ELF-1 (cell line): ENCODE data around the gene SH3GLB1.
A peak's percentile ranks its signal among the peaks of the same experiment; 100 is the strongest.

Source experiments
- DNase-seq: peaks from one replicate; pipeline ENCODE4 v3.0.0-alpha.2; 2016; ENCODE audit warnings: low read depth, low spot score

The SH3GLB1 gene

DNA sequence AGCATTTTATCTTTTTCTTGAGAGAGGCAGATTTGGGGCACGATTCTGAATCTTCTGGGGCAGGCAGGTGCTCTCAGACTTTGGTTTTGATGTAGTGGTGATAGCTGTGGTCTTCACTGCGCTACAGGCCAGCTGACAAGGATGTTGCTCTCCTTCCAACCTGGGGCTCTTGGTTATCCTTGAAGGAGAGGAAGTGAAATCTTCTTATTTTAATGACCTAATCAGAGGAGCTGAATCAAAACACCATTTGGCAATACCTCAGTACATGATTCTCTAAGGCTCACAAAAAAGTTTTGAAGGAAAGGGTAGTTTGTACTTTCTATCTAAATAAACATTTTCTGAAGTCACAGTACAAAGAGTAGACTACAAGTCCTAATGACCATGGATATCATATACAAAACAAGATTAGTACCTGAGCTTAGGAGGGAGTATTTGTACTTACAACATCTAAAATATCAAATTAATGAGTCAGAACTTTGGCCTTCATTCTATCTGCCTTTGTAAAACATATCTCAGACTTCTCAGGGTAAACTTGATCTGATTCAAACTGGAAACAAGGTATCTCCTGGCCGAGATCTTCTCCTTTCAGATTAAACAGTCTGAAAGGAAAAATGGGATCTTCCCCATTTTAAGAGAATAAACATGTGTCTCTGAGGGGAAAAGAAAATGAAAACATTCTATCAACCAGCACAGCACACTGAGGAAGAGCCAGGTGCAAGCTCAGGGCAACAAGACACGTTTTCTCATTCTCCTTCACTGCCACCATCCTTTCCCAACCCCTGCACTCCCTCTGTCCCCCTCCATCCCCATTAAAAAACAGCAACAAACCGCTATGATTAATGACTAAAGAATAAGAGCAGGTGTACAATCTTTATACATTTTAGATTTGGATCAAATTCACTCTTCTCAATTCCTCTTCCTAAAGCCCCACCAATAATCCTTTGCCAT is 69.2 kb downstream of the SH3GLB1 start:
- no peak for DNase-seq

DNA sequence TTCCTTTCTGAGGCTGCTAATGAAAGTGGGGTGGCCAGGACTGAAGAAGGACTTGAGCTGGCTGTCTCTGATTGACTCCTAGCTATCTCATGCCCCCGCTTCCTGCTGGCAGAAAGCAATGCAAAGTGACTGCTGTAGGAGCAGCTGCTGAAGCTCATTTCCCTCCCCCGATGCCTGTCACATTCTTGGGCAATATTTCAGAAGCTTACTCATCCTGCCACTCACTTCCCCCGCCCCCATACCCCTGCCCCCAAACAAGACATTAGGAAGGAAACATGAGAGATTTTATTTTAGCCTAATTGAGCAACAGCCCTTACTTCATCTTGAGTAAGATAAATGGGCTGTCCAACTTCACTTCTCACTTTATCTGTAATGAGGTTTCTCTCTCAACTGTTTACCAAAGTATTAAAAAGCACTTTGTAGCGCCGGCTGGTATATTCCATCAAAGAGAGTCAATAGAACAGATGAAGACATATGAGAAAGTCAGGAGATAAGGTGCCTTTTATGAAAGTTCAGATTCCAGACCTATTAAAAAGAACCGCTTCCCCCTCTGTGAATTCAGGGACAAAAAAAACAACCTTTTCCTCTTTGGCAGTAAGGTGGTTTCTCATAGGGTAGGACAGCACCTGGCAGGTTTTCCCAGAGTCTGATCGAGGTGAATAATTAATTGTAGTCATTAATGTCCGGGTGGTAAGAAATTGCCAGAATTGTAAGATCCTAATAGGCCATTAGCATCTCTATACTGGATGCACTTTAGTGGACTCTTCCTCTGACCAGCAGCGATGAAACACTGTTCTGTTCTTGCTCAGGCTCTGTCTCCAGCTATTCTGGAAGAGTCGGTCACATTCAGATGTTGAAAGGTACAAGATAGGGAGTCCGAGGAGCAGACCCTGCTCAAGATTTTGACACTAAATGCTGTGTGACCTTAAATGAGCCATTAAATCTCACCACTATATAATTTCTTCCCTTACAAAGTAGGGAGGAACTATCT is 70.2 kb downstream of the SH3GLB1 start:
- peak; percentile 34 for DNase-seq

DNA sequence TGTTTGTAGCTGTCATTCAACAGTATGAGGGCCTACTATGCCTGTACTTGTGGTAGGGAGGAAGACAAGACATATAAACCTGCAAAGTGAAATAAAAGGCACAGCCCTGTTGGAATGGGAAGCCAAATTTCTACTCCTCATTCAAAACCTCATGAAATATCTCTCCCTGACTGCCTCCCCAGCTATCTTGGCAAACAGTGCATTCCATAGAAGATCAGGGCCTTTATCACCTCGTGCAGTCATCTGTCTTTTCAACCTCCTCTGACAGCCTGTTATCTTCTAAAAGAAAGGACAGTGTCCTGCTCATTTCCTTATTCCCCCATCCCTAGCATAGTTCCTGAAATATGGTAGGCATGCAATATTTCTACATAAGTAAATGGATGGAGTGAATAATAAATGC is 71.0 kb downstream of the SH3GLB1 start:
- DNase-seq: no peak

DNA sequence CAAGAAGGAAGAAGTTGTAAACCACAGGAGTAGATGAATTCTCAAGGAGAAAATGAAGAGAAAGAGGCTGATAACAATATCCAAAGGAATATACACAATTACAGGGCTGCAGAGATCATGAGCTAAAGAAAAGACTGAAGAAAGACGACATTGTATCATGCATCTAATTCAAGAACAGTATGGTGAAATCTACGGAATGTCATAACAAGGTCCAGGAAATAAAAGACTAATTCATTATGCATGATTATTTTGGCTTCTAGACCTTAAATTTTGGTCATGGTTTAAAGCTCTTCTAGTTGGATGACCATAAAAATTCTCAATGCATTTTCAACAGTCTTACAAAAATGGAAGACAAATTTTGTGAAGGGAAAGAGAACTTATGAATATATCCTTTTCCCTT is 71.7 kb downstream of the SH3GLB1 start:
- DNase-seq: no peak

DNA sequence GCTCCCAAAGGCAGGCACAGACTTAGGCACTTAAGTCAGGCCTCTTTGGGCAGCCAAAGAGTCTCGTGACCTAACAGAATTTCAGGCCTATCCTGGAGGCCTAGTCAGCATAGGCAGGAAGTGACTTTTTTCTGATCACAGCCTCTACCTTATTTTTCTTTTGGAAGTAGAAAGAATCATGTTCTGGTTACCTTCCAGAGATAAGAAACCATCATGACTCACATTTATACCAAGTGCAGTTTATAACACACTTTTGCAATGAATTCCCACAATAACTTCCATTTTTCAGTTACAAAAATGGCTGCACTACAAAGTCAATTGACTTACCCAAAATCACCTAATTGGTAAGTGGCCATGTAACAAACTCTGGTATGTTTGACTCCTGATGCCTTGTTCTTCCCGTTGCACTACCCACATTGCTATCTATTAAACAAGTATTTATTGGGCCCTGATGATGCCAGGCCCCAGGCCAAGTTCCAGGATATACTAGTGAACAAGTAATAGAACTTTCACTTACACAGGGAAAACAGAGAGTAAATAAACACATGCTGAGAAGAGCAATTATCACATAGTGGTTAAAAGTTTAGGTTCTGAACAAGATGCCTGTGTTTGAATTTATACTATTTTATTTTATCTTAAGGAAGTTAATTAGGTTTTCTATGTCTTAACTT is 74.3 kb downstream of the SH3GLB1 start:
- no peak for DNase-seq

DNA sequence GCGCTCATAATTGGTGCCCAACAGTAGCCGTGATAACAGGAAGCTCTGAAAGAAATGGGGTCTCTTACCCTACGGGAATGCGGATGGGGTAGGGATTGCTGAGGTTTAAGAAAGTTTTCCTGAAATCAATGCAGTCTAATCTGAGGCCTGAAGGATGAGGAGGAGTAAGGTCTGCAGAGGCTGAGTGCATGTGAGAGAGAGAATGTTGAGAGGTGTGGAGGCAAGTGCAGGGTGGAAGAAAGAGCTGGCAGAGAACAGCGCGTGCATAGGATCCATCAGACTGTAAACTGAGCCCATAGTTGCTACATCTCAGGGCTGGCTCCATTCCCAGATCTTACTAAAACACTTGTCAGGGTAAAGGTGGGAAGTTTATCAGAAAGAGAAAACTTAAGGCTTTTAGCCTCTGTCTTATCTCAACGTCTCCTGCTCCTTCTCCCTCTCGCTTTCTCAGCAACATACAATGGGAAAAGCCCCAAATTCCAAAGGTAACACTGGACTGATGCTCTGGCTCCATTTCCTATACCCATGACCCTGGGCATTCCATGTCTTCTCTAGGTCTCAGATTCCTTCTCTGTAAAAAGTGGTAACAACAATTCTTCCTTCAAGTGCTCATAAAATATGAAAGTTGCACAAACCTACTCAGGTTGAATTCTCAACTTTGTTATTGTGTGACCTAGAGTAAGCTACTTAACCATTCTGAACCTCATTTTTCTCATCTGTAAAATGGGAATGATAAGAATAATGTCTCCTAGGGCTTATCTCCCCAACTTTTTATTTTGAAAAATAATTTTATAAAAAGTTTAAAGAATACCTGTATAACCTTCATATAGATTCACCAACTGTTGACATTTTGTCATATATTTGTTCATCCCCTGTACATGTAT is 75.2 kb downstream of the SH3GLB1 start:
- DNase-seq: no peak

DNA sequence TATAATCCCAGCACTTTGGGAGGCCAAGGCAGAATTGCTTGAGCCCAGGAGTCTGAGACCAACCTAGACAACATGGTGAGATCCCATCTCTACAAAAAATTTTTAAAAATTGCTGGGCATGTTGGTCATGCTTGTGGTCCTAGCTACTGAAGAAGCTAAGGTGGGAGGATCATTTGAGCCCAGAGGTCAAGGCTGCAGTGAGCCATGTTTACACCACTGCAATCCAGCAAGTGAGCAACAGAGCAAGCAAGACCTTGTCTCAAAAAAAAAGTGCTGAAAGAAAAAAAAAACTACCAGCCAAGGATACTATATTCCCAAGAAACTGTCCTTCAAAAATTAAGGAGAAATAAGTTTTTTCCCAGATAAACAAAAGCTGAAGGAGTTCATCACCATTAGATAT is 78.1 kb downstream of the SH3GLB1 start:
- DNase-seq: no peak

DNA sequence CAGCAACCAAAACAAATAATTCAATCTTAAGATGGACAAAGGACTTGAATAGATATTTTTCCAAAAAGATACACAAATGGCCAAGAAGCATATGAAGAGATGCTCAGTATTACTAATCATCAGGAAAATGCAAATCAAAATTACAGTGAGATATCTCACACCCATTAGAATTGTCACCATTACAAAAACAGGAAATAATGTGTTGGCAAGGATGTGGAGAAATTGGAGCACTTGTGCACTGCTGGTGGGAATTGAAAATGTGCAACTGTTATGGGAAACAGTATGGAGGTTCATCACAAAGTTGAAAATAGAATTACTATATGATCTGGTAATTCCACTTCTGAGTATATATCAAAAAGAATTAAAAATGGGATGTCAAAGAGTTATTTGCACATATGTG is 83.2 kb downstream of the SH3GLB1 start:
- no peak for DNase-seq

DNA sequence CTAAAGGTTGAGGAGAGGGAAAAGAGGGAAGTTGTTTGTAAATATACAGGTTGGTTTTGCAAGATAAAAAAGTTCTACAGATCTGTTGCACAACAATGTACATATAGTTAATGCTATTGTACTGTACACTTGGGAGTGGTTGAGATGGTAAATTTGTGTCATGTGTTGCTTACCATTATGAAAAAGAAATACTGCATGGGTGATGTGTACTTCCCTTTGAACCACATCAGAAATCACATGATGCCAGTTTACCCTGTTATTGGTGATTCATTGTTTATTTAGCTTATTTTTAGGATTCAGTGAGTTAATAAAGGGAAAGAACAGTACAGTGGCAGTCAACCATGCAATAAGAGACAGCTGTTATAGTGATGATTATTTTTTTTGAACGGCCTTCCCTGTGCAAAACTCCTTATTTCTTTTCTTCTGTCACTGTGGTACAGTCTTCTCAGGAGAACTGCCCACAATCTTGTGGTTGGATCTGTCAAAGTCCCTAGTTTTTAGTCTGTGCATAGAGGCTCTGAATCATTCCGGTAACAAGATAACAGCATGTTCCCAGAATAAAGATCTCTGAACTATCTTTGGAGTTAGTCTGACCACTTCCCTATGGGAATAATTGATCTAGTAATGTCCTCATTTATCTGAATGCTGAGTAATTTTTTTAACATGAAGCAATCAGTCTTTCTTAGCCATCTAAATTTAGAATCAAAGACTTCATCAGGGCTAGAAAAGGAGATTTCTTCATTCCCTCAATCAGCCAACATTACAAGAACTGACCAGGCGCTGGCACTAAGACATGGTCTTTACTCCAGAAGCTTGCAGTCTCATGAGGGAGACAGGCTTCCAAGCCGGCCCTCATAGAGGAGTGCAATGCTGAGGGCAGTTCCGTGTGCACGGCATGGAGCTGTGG is 84.2 kb downstream of the SH3GLB1 start:
- no peak for DNase-seq

DNA sequence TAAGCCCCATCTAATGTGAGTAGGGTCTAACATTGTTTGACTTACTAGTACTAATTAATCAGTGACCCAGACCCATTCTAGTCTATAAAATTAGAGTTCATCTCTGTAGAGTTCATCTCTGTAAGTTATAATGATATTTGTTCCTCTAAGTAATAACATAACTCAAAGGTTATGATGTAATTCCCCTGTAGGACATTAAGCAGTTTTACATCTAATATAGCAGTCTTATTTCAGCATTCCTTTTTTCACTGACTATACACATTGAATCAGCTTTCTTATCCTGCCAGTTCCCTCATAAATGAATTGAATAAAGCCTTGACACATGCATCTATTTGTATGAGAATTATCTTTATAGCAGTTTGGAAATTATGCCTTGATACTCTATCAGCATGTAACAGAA is 90.9 kb downstream of the SH3GLB1 start:
- DNase-seq: no peak
